ENCODE measurements around the gene NUPR1.

NUPR1 gene

GRCh38 chr16:28534542-28535373 is 4.0 kb downstream of the NUPR1 start:
- Histone ChIP-seq H3K9me3 (ENCODE audit: control insufficient read depth, low read length) (no peaks in the 10 kb centered on the region), H3K36me3 (ENCODE audit: control insufficient read depth, insufficient read depth, low read length) (no peaks in the 10 kb centered on the region), H3K27me3 (ENCODE audit: control insufficient read depth, insufficient read depth, low read length) (no peaks in the 10 kb centered on the region), H3K79me2 (no peaks in the 10 kb centered on the region), H2AFZ (no peak overlapping the region), H3K4me2 (ENCODE audit: low read length) (no peak overlapping the region), H3K4me3 (ENCODE audit: low read depth, low read length) (no peak overlapping the region), H3K27ac (no peak overlapping the region), H3K9ac (no peak overlapping the region), H3K4me1 (peaks cover 3% of the 10 kb centered on the region)
- TF ChIP-seq CTCF (IDR thresholded peaks at IDR 0.05) = no peak

GRCh38 chr16:28532940-28533647 is 5.7 kb downstream of the NUPR1 start:
- H3K27ac ChIP-seq = no peak overlapping the region
- no peaks in the 10 kb centered on the region for H3K4me1 ChIP-seq
- H3K27me3 ChIP-seq (ENCODE audit: control insufficient read depth, insufficient read depth, low read length) = no peaks in the 10 kb centered on the region
- H3K9me3 ChIP-seq (ENCODE audit: control insufficient read depth, low read length) = no peaks in the 10 kb centered on the region
- H2AFZ ChIP-seq = no peak overlapping the region
- H3K79me2 ChIP-seq = no peaks in the 10 kb centered on the region
- no peak for TF ChIP-seq CTCF (IDR thresholded peaks at IDR 0.05)
- H3K4me3 ChIP-seq (ENCODE audit: low read depth, low read length) = no peak overlapping the region
- H3K9ac ChIP-seq = no peak overlapping the region
- H3K4me2 ChIP-seq (ENCODE audit: low read length) = no peak overlapping the region
- no peaks in the 10 kb centered on the region for H3K36me3 ChIP-seq (ENCODE audit: control insufficient read depth, insufficient read depth, low read length)

GRCh38 chr16:28531777-28532744 is 6.7 kb downstream of the NUPR1 start:
- H3K9ac ChIP-seq = no peak overlapping the region
- no peak for TF ChIP-seq CTCF (IDR thresholded peaks at IDR 0.05)

GRCh38 chr16:28529124-28529523 is 9.7 kb downstream of the NUPR1 start:
- H3K4me1 ChIP-seq = peaks cover under 1% of the 10 kb centered on the region
- H3K27me3 ChIP-seq (ENCODE audit: control insufficient read depth, insufficient read depth, low read length) = no peaks in the 10 kb centered on the region
- H3K9ac ChIP-seq = no peak overlapping the region
- no peak overlapping the region for H3K27ac ChIP-seq
- no peak for TF ChIP-seq CTCF (IDR thresholded peaks at IDR 0.05)
- H3K9me3 ChIP-seq (ENCODE audit: control insufficient read depth, low read length) = no peaks in the 10 kb centered on the region
- H3K36me3 ChIP-seq (ENCODE audit: control insufficient read depth, insufficient read depth, low read length) = no peaks in the 10 kb centered on the region
- H2AFZ ChIP-seq = no peak overlapping the region
- H3K4me2 ChIP-seq (ENCODE audit: low read length) = no peak overlapping the region
- no peak overlapping the region for H3K4me3 ChIP-seq (ENCODE audit: low read depth, low read length)
- H3K79me2 ChIP-seq = no peaks in the 10 kb centered on the region

More at GRCh38 chr16:28531777-28532744, 6.7 kb downstream of the NUPR1 start:
- Histone ChIP-seq H3K79me2 (no peaks in the 10 kb centered on the region), H3K36me3 (ENCODE audit: control insufficient read depth, insufficient read depth, low read length) (no peaks in the 10 kb centered on the region), H3K27ac (no peak overlapping the region), H3K4me1 (no peaks in the 10 kb centered on the region), H3K4me3 (ENCODE audit: low read depth, low read length) (no peak overlapping the region), H2AFZ (peak overlapping the region; percentile 42), H3K27me3 (ENCODE audit: control insufficient read depth, insufficient read depth, low read length) (no peaks in the 10 kb centered on the region), H3K4me2 (ENCODE audit: low read length) (no peak overlapping the region), H3K9me3 (ENCODE audit: control insufficient read depth, low read length) (no peaks in the 10 kb centered on the region)

Data from parathyroid adenoma (tissue), 2 donors.